HG03064 (cell line): Measurements from ENCODE around the gene TJP1.
"Not testable (repeated sequence)": the region's sequence is repeated elsewhere in the genome, so short reads cannot be mapped to it uniquely, and the experiment has no call there.

Source experiments
- ATAC-seq: cut with Tn5 transposase; IDR thresholded peaks from one replicate; pipeline ENCODE4 v1.9.1; 2021; ENCODE audit warnings: low read depth; ENCODE audit not compliant: unreplicated experiment

Gene TJP1

DNA sequence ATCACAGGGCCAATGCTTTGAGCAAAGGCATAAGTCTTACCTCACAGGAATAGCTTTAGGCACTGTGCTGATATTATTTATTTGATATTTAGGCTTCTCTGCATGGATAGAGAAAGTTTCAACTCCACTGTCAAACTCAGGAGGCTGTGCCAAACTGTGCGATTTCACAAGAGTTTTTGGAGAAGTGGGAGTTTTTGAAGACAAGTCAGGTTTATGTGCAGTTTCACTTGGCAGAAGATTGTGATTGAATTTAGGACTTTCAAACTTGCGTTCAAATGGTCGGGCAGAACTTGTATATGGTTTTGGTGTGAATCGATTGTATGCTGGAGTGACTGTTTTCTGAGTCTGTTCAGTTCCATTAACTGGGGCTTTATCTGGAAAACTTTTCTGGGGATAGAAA lies 113.7 kb downstream of the TJP1 start:
- ATAC-seq, result no peak

DNA sequence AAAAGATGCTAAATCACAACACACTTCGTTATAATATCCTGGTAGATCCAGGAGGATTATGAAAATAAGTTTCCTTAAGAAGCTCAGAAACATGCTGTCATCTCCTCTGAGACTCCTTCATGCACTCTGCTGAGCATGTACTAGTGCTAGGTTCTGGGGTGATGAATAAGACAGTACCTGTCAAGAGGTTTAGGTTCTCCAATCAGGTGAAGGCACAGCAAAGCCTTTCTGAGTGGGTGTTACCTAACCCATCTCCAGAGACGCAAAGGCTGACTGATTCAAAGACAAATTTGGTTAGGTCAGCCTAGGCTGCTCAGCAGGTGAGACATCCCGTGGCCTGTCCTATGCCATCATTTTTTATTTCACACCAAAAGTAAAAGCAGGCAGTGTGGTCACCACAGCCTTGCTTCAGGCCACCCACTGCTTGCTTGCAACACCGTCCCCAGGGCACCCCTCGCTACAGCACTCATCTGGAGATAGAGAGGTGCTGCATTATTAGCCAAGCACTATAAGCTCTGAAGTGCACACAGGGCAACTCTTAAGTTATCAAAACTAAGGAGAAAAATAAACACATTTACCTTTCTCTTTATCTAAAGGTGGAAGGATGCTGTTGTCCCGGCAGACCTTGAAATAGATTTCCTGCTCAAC lies 117.2 kb downstream of the TJP1 start:
- ATAC-seq, result no peak

GRCh38 chr15:29701151-29701550 lies 121.1 kb downstream of the TJP1 start:
- ATAC-seq, result no peak

- ATAC-seq, result no peak
Measured at GRCh38 chr15:29700296-29700695, 122.0 kb downstream of the TJP1 start.

DNA sequence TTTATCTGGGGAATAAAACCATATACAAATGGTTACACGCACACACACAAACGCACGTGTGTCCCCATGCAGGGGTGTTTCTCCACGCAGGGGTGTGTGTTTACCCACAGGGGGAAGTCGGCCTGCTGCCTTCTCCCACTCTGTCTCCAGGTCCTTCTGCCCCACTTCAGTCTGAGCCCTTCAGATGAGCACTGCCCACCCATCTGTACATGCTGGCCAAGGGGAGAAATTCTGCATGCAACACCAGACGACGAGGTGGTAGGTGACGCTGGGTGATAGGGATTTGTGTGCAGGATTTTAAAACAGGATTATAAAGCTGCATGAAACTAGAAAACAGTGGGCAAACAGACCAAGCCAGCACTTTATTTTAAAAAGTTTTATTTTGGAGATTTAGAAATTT lies 122.5 kb downstream of the TJP1 start:
- ATAC-seq, result no peak

- no peak for ATAC-seq
Measured at GRCh38 chr15:29698030-29698701, 124.1 kb downstream of the TJP1 start.

- no peak for ATAC-seq
Measured at GRCh38 chr15:29696950-29697738, 125.1 kb downstream of the TJP1 start.

DNA sequence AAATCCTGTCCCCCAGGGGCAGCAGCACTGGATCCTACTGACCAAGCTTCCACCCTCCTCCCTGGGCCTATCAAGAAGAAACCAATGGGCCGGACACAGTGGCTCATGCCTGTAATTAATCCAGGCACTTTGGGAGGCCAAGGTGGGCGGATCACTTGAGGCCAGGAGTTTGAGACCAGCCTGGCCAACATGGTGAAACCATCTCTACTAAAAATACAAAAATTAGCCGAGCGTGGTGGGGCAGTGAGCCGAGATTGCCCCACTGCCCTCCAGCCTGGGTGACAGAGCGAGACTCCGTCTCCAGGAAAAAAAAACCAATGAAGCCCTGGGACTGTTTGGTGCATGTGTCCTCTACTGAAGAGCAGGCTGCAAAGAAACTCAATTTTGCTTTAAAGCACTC lies 125.8 kb downstream of the TJP1 start:
- not testable (repeated sequence) for ATAC-seq

DNA sequence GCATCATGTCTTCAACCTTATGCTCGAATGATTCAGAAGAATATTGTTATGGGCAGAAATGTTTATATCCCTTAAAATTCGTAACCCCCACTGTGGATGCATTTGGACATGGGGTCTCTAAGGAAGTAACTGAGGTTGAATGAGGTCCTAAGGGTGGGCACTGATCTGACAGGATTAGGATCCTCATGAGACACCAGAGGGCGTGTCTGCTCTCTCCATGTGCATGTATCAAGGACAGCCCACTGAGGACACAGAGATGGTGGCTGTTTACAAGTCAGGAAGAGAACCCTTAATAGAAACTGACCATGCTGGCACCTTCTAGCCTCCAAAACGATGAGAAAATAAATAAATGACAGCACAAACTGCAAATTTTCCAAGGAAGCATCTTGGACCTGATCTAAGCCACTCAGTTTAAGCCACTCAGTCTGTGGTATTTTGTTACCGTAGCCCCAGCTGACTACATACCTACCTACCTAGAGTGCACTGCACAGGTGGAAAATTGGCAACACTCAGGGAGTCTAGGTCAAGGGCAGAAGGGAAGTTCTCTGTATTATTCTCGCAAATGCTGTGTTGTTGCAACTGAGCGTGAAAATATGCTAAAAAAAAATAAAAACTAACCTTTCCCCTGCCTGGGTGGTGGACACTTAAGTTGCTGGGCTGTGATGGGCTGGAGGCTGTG lies 126.6 kb downstream of the TJP1 start:
- no peak for ATAC-seq

- no peak for ATAC-seq
Measured at GRCh38 chr15:29693225-29693624, 129.0 kb downstream of the TJP1 start.

GRCh38 chr15:29692527-29692926 lies 129.7 kb downstream of the TJP1 start:
- ATAC-seq, result no peak

DNA sequence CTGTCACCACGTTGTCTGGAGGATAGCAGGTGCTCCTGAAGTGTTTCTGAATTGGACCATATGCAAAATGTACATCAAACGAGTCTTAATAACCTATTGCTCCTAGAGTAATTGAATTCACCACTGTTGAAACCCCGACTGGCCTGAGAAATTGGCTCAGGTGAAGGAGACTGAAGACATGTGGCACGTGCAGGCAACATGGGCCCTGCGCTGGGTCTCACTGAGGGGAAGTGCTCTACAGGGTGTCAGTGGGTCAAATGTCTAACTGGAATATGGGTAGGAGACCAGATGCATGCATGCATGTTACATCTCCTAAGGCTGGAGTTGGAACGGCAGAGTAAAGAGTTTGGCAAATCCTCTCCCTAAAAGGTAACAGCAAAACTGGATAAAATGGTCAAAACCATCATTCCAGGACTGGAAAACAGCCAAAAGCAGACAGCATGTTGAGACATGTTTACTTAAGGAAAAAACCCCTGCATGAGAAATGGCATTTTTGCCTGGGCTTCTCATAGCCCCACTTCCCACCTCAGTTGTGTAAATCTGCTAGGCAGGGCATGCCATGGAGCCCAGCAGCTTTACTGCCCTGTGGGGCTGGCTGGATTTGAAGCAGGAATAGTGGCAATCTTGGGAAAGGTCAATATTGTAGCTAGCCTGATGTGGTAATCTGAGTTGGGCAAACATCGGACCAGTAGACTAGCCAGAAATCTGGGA lies 131.3 kb downstream of the TJP1 start:
- ATAC-seq, result no peak

DNA sequence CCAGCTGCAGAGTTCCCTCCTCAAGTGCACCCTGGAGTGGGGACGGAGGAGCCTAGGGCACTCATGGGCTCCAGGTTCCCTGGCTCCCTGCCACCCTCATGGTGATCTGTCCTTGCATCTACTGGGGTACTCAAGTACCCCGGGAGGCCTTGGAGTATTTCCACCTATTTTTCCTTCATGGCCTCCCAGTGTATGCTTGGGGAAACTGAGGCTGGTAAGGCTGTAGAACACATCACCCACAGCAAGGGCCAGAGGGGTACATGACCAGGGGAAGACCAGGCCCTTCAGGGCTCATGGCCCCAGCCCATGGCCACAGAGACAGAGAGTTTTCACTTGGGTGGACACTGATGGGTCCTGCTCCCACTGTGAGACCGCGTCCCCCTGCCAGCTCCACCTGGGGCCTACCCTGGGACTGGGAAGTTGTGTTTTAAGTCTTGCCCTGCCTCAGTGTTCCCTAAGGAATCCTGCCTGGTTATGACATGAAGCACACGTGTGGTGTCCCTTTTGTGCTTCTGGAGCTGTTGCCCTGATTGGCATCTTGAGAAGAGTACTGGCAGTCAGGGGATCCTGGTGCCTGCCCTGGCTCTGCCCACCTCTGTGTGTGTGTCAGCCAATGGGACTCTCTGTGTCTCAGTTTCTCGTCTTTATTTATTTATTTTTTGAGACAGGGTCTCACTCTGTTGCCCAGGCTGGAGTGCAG lies 132.8 kb downstream of the TJP1 start:
- no peak for ATAC-seq

- ATAC-seq, result no peak
Measured at GRCh38 chr15:29688506-29689286, 133.6 kb downstream of the TJP1 start.

DNA sequence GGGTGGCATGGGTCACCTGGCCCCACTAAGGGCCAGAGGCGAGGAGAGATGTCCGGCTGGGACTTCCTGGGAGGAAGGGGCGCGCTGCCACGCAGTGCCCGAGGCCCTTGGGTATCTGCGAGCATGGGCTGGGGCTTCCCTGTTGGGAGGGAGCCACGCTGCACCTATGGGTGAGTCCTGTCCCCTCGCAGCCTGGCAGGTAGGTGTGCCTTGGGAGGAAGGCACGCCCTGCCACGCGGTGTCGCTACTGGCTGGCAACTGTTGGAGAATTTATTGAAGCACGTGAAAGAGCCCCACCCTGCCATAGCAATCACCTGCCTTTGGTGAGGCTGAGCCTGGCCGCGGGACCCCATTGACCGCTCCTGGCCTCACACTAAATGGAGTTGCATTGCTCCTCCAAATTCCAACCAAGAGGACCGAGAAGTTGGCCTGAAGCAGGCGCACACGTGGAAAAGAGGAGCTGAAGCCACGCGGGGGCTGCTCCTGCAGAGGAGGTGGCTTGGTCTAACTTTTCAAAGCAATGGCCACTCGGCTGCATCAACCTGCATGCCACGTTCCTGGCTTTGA lies 134.2 kb downstream of the TJP1 start:
- no peak for ATAC-seq

- ATAC-seq, result no peak
Measured at GRCh38 chr15:29687204-29687815, 135.0 kb downstream of the TJP1 start.

DNA sequence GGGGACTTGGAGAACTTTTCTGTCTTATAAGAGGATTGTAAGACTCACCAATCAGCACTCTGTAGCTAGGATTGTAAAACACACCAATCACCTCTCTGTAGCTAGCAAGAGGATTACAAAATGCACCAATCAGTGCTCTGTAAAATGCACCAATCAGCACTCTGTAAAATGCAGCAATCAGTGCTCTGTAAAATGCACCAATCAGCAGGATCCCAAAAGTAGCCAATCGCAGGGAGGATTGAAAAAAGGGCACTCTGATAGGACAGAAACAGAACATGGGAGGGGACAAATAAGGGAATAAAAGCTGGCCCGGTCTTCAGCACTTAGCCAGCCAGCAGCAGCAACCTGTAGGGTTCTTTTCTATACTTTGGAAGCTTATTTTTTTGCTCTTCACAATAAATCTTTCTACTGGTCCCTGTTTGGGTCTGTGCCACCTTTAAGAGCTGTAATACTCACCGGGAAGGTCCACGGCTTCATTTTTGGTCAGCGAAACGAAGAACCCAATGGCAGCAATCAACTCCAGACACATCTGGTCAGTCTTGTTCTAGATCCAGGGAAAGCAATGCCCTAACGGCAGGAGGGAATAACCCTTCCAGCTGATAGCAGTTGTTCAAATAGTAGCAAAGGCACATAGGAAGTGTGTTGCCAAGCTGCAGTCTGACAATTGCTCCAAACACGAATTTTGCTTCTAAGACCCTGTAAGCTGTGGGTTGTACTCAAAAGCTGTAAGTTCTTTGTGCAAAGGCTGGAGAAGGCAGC lies 135.6 kb downstream of the TJP1 start:
- ATAC-seq, result no peak

GRCh38 chr15:29686079-29686425 lies 136.2 kb downstream of the TJP1 start:
- no peak for ATAC-seq
